Uterus (tissue), 4 donors: ENCODE data around the gene PDK2. TPM values are rescaled to one million over a fixed set of nuclear protein-coding genes. Genes with fewer than 3 reads are reported as not detected.

Experiments
- DNase-seq, 2 donors: peaks; one replicate each; pipeline ENCODE4 v3.0.0-alpha.2; 2019 to 2020
- H3K27ac ChIP-seq, 2 donors: fragments of 200-600 bp; sonication (generic); 1 replicate in 1 of 2; 2 replicates in 1 of 2; pipeline ENCODE4 v1.5.1; 2016 to 2018
- H3K27me3 ChIP-seq, 2 donors: fragments of 200-600 bp; sonication (generic); one replicate each; pipeline ENCODE4 v1.5.1; 2018 to 2019; ENCODE audit warnings: control low read depth in 1 of 2
- H3K36me3 ChIP-seq, 2 donors: fragments of 200-600 bp; sonication (generic); one replicate each; pipeline ENCODE4 v1.5.1; 2019; ENCODE audit warnings: control low read depth in 1 of 2
- H3K4me1 ChIP-seq, 2 donors: fragments of 200-600 bp; sonication (generic); one replicate each; pipeline ENCODE4 v1.5.1; 2018 to 2019; ENCODE audit warnings: control low read depth in 1 of 2
- H3K4me3 ChIP-seq, 2 donors: fragments of 200-600 bp; sonication (generic); 1 replicate in 1 of 2; 2 replicates in 1 of 2; pipeline ENCODE4 v1.5.1; 2018 to 2019; ENCODE audit warnings: mild to moderate bottlenecking in 1 of 2
- H3K9me3 ChIP-seq, 2 donors: fragments of 200-600 bp; sonication (generic); one replicate each; pipeline ENCODE4 v1.5.1; 2019; ENCODE audit warnings: control low read depth in 1 of 2
- POLR2A ChIP-seq, 2 donors: fragments of 450-650 bp; IDR thresholded peaks; one replicate each; pipeline ENCODE4 v1.6.1; 2016; ENCODE audit warnings: antibody characterized with exemption in 2 of 2, mild to moderate bottlenecking in 1 of 2, moderate library complexity in 1 of 2
- intact Hi-C: fragments of 100-400 bp; cut with DNase I; formaldehyde crosslinking; loops from one replicate; pipeline ENCODE4 v1.15.1; 2023; ENCODE audit warnings: low total_unique reads
- total RNA-seq, 4 donors: library from RNA; depleted of rRNA in 3 of 4; stranded (reverse); fragments of >200 nt in 3 of 4; gene quantifications; one replicate each; pipeline versions ENCODE4 v1.1.0 to v1.2.4, GENCODE V29; 2014 to 2023
- TF ChIP-seq, protein P1 (sequence below), 4 experiments: fragments of 200-600 bp in 2 of 4; fragments of 450-650 bp in 2 of 4; sonication (generic) in 2 of 4; IDR thresholded peaks; one replicate each; pipeline ENCODE4 v1.5.1; 2016 to 2019; ENCODE audit warnings: antibody characterized with exemption in 4 of 4, mild to moderate bottlenecking in 2 of 4, moderate library complexity in 1 of 4
- donor health status: DM: yes; HTN: yes; CAD: no.

The PDK2 gene
- total RNA-seq, 4 donors from 2014 or later: 12.9 to 62.6 (median 32.4) TPM

DNA sequence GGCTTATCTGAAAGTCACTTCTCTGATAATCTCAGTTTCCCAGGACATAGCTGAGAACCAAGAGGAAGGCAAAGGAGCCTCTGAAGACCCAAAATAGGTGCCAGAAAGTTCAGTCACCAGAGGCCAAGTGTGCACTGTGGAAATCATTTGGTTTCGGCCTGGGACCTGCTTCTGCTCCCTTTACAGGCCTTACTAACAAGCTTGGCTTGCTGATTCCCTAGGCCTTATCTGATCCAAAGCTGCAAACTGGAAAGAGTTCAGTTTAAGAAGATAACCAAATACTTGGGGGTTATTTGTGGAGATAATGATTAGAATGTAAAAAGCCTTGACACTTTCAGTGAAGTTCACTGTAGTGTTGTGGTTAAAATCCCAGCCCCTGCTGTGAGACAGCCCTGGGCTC is 22.2 kb upstream of the PDK2 start:
- H3K9me3 ChIP-seq: no peaks in the 10 kb centered on the region
- no peaks in the 10 kb centered on the region for H3K27me3 ChIP-seq
- intact Hi-C loops: no loop called here
- no peak for TF ChIP-seq POLR2A (IDR thresholded peaks at IDR 0.05)
- TF ChIP-seq, protein P1, sequence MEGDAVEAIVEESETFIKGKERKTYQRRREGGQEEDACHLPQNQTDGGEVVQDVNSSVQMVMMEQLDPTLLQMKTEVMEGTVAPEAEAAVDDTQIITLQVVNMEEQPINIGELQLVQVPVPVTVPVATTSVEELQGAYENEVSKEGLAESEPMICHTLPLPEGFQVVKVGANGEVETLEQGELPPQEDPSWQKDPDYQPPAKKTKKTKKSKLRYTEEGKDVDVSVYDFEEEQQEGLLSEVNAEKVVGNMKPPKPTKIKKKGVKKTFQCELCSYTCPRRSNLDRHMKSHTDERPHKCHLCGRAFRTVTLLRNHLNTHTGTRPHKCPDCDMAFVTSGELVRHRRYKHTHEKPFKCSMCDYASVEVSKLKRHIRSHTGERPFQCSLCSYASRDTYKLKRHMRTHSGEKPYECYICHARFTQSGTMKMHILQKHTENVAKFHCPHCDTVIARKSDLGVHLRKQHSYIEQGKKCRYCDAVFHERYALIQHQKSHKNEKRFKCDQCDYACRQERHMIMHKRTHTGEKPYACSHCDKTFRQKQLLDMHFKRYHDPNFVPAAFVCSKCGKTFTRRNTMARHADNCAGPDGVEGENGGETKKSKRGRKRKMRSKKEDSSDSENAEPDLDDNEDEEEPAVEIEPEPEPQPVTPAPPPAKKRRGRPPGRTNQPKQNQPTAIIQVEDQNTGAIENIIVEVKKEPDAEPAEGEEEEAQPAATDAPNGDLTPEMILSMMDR (IDR thresholded peaks at IDR 0.05): no peak
- no peaks in the 10 kb centered on the region for H3K36me3 ChIP-seq
- no peak overlapping the region for H3K4me3 ChIP-seq
- no peaks in the 10 kb centered on the region for H3K4me1 ChIP-seq
- no peak overlapping the region for H3K27ac ChIP-seq
- DNase-seq: no peak

DNA sequence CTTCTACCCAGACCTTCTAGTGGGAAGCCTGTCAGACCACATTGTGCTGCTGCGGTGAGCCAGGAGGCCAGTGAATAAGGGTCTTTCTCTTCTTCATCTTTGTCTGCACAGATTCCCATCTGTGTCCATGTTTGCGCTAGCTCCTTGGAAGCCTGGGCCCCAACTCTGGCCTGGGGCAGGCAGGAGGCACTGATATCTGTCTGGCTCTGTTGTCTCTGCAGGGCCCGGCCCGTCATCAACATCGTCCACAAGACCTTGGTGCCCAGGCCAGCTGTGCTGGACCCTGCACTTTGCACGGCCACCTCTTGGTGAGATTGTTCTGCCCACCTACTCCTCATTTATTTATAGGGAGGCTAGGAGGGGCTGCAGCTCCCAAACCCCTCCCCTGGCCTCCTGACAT is 20.9 kb upstream of the PDK2 start:
- no peaks in the 10 kb centered on the region for H3K36me3 ChIP-seq
- intact Hi-C loops: no loop called here
- no peak for DNase-seq
- no peaks in the 10 kb centered on the region for H3K9me3 ChIP-seq
- no peaks in the 10 kb centered on the region for H3K27me3 ChIP-seq
- H3K4me3 ChIP-seq: no peak overlapping the region
- no peak for TF ChIP-seq POLR2A (IDR thresholded peaks at IDR 0.05)
- TF ChIP-seq, protein P1 (IDR thresholded peaks at IDR 0.05): no peak
- no peak overlapping the region for H3K27ac ChIP-seq
- no peaks in the 10 kb centered on the region for H3K4me1 ChIP-seq

DNA sequence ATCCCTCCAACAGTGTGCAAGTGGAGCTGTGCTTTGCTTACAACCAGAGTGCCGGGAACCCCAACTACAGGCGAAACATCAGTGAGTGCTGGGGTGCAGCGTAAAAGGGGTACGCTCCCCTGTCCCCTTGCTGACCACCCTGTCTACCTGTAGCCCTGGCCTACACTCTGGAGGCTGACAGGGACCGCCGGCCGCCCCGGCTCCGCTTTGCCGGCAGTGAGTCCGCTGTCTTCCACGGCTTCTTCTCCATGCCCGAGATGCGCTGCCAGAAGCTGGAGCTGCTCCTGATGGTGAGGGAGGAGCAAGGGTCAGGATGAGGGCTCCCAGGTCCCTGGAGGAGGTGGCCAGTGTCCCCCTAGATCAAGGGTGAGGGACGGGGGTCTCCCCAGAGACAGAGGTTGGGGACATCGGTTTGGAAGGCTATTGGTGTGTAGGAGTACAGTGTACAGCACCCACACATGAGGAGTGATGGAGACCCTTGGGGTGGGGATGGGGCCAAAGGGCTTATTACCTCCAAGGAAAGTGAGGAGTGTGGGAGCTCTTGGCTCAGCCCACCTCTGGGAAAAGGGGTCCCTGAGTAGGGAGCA is 19.6 kb upstream of the PDK2 start:
- Histone ChIP-seq H3K36me3 (no peaks in the 10 kb centered on the region), H3K27ac (no peak overlapping the region), H3K9me3 (no peaks in the 10 kb centered on the region), H3K4me1 (no peaks in the 10 kb centered on the region), H3K4me3 (no peak overlapping the region), H3K27me3 (no peaks in the 10 kb centered on the region)
- intact Hi-C loops: no loop called here
- TF ChIP-seq, protein P1 (IDR thresholded peaks at IDR 0.05): no peak
- no peak for TF ChIP-seq POLR2A (IDR thresholded peaks at IDR 0.05)
- DNase-seq: no peak

DNA sequence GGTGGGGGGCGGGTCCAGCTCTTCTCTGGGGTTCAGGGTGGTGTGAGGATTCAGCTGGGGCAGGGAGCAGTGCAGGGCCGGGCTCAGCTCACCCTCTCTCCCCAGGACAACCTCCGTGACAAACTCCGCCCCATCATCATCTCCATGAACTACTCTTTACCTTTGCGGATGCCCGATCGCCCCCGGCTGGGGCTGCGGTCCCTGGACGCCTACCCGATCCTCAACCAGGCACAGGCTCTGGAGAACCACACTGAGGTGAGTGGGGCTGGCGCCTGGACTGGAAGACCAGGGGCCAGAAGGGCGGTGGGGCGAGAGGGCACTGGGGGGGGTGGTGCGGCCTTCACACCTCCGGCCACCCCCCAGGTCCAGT is 18.9 kb upstream of the PDK2 start:
- no peak overlapping the region for H3K27ac ChIP-seq
- no peaks in the 10 kb centered on the region for H3K9me3 ChIP-seq
- H3K27me3 ChIP-seq: no peaks in the 10 kb centered on the region
- DNase-seq: no peak
- no peaks in the 10 kb centered on the region for H3K4me1 ChIP-seq
- no peak overlapping the region for H3K4me3 ChIP-seq
- intact Hi-C loops: no loop called here
- H3K36me3 ChIP-seq: no peaks in the 10 kb centered on the region
- no peak for TF ChIP-seq POLR2A (IDR thresholded peaks at IDR 0.05)
- TF ChIP-seq, protein P1 (IDR thresholded peaks at IDR 0.05): no peak

DNA sequence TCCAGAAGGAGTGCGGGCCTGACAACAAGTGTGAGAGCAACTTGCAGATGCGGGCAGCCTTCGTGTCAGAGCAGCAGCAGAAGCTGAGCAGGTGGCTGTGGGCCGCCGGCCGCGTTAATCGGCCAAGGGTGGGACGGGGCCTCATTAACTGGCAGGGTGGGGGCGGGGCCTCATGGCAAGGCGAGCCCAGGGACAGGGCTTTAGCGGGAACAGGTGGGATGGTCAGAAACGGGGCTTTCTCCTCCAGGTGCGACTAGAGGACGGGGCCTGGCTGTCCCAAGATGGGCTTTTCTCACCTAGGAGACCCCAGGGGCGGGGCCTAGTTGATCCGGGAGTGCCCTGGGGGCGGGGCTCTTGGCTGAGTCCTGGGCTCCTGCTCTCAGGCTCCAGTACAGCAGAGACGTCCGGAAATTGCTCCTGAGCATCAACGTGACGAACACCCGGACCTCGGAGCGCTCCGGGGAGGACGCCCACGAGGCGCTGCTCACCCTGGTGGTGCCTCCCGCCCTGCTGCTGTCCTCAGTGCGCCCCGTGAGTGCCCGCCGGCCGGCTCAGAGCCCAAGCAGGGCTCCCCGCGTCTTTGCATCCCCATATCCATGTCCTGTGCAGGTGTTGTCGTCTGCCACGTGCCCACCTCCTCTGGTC is 18.4 kb upstream of the PDK2 start:
- H3K9me3 ChIP-seq: no peaks in the 10 kb centered on the region
- TF ChIP-seq POLR2A (IDR thresholded peaks at IDR 0.05): no peak
- no peaks in the 10 kb centered on the region for H3K36me3 ChIP-seq
- no peaks in the 10 kb centered on the region for H3K27me3 ChIP-seq
- no peak overlapping the region for H3K4me3 ChIP-seq
- H3K4me1 ChIP-seq: no peaks in the 10 kb centered on the region
- intact Hi-C loops: no loop called here
- no peak for DNase-seq
- H3K27ac ChIP-seq: no peak overlapping the region
